ENCODE data around the gene FTH1.

DNA sequence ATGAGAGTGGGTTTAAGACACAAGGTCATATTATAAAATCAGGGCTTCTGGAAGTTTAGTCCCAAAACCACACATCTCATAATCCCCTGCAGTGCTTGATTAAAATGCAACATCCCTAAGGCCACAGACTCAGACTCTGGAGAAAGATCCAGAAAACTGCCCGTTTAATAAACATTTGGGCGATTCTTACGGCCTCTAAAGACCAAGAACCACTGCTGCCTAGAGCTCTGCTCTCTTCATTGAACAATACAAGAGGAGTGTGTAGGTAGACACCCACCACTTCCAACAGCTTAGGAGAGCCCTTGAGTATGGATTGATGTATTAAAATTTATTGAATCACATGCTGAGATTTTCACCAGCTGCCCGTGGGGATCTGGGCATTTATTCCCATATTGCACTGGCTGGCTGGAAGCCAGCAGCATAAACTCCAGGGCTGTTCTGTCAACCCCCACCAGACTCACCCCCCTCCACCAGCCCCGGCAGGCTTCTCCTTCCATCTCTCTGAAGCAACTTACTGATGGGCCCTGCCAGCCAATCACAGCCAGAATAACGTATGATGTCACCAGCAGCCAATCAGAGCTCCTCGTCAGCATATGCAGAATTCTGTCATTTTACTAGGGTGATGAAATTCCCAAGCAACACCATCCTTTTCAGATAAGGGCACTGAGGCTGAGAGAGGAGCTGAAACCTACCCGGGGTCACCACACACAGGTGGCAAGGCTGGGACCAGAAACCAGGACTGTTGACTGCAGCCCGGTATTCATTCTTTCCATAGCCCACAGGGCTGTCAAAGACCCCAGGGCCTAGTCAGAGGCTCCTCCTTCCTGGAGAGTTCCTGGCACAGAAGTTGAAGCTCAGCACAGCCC, 18.0 kb downstream of the FTH1 start:
- TF ChIP-seq L3MBTL2 (conservative IDR thresholded peaks at IDR 0.05) (no peak), ZNF384 (IDR thresholded peaks at IDR 0.05) (no peak)
- TF ChIP-seq, protein P1, sequence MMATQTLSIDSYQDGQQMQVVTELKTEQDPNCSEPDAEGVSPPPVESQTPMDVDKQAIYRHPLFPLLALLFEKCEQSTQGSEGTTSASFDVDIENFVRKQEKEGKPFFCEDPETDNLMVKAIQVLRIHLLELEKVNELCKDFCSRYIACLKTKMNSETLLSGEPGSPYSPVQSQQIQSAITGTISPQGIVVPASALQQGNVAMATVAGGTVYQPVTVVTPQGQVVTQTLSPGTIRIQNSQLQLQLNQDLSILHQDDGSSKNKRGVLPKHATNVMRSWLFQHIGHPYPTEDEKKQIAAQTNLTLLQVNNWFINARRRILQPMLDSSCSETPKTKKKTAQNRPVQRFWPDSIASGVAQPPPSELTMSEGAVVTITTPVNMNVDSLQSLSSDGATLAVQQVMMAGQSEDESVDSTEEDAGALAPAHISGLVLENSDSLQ (IDR thresholded peaks at IDR 0.05) = peak; percentile 85

All from HEK293T (cell line).